ENCODE measurements around the gene UBE2E2. TPM values are rescaled to one million over a fixed set of nuclear protein-coding genes. Genes with fewer than 3 reads are reported as not detected.

UBE2E2 gene
- total and polyA plus RNA-seq, 2 donors from 2014 or later = 40.9 to 61.7 TPM

- no peak overlapping the region for H3K27ac ChIP-seq (ENCODE audit: low read depth in 2 of 2, low read length in 2 of 2)
- no peaks in the 10 kb centered on the region for H3K27me3 ChIP-seq (ENCODE audit: control insufficient read depth, insufficient read depth, low read length)
- H3K9ac ChIP-seq (ENCODE audit: low read length in 3 of 3) = no peak overlapping the region
- FAIRE-seq (no peak), DNase-seq (peak in 2 of 5 donors; percentile 40 to 49)
- peaks cover 0 to 4% (median 2%) of the 10 kb centered on the region in 3 donors for H3K4me1 ChIP-seq (ENCODE audit: control insufficient read depth in 2 of 3, insufficient read depth in 2 of 3, low read depth in 1 of 3, low read length in 3 of 3)
- H3K36me3 ChIP-seq (ENCODE audit: control insufficient read depth in 2 of 3, insufficient read depth in 3 of 3, low read length in 3 of 3) = no peaks in the 10 kb centered on the region
- H3K4me3 ChIP-seq (ENCODE audit: low read length in 3 of 3) = no peak overlapping the region
- peaks cover 0 to 17% (median 1%) of the 10 kb centered on the region in 3 donors for H3K9me3 ChIP-seq (ENCODE audit: control insufficient read depth in 2 of 3, insufficient read depth in 1 of 3, low read length in 3 of 3)
- no peak for TF ChIP-seq CTCF (IDR thresholded peaks at IDR 0.05; ENCODE audit: borderline replicate concordance, extremely low read depth, insufficient read depth)
- intact Hi-C loops (cut with DNase I) = no loop called here
These were observed 278.6 kb downstream of the UBE2E2 start for GRCh38 chr3:23481616-23482278.

GRCh38 chr3:23484386-23484785, 281.3 kb downstream of the UBE2E2 start:
- DNase-seq = no peak
- Histone ChIP-seq H3K9ac (ENCODE audit: low read length in 3 of 3) (no peak overlapping the region), H3K27me3 (ENCODE audit: control insufficient read depth, insufficient read depth, low read length) (no peaks in the 10 kb centered on the region), H3K9me3 (ENCODE audit: control insufficient read depth in 2 of 3, insufficient read depth in 1 of 3, low read length in 3 of 3) (peaks cover 0 to 15% (median 1%) of the 10 kb centered on the region in 3 donors), H3K4me1 (ENCODE audit: control insufficient read depth in 2 of 3, insufficient read depth in 2 of 3, low read depth in 1 of 3, low read length in 3 of 3) (peaks cover 0 to 4% (median 2%) of the 10 kb centered on the region in 3 donors), H3K27ac (ENCODE audit: low read depth in 2 of 2, low read length in 2 of 2) (no peak overlapping the region), H3K4me3 (ENCODE audit: low read length in 3 of 3) (no peak overlapping the region), H3K36me3 (ENCODE audit: control insufficient read depth in 2 of 3, insufficient read depth in 3 of 3, low read length in 3 of 3) (no peaks in the 10 kb centered on the region)
- FAIRE-seq = no peak
- intact Hi-C loops (cut with DNase I) = no loop called here
- TF ChIP-seq CTCF (IDR thresholded peaks at IDR 0.05; ENCODE audit: borderline replicate concordance, extremely low read depth, insufficient read depth) = no peak

GRCh38 chr3:23485922-23486321, 282.8 kb downstream of the UBE2E2 start:
- no peak for FAIRE-seq
- Histone ChIP-seq H3K9me3 (ENCODE audit: control insufficient read depth in 2 of 3, insufficient read depth in 1 of 3, low read length in 3 of 3) (peaks cover 0 to 10% (median 0%) of the 10 kb centered on the region in 3 donors), H3K27me3 (ENCODE audit: control insufficient read depth, insufficient read depth, low read length) (no peaks in the 10 kb centered on the region), H3K4me1 (ENCODE audit: control insufficient read depth in 2 of 3, insufficient read depth in 2 of 3, low read depth in 1 of 3, low read length in 3 of 3) (peaks cover 0 to 4% (median 2%) of the 10 kb centered on the region in 3 donors), H3K36me3 (ENCODE audit: control insufficient read depth in 2 of 3, insufficient read depth in 3 of 3, low read length in 3 of 3) (no peaks in the 10 kb centered on the region), H3K4me3 (ENCODE audit: low read length in 3 of 3) (no peak overlapping the region), H3K9ac (ENCODE audit: low read length in 3 of 3) (no peak overlapping the region), H3K27ac (ENCODE audit: low read depth in 2 of 2, low read length in 2 of 2) (no peak overlapping the region)
- no peak for TF ChIP-seq CTCF (IDR thresholded peaks at IDR 0.05; ENCODE audit: borderline replicate concordance, extremely low read depth, insufficient read depth)
- DNase-seq = no peak
- intact Hi-C loops (cut with DNase I) = no loop called here
